ENCODE measurements around the gene CEPT1. TPM values are rescaled to one million over a fixed set of nuclear protein-coding genes. Genes with fewer than 3 reads are reported as not detected.

Gene CEPT1
- total RNA-seq (2022; extraction: Qiagen RNA extraction; ENCODE audit: low read depth) = 7.9 to 15.5 TPM (median 12.8 TPM) in 5 replicates

GRCh38 chr1:111139956-111140679, at the start of gene CEPT1, which contains the start of gene DRAM2:
Gene CEPT1, plus strand, starts transcription at chr1:111140223. Its CDS starts 7,492 bp downstream, at chr1:111147715.
Gene DRAM2, minus strand, starts transcription at chr1:111140093. Its CDS starts 8,539 bp downstream, at chr1:111131554.

GRCh38 chr1:111199881-111200801, 60.1 kb downstream of the CEPT1 start, which contains the start of gene DENND2D:
Gene DENND2D, minus strand, starts transcription at chr1:111200646. Its CDS starts 187 bp downstream, at chr1:111200459.

GRCh38 chr1:111227434-111227833, 87.4 kb downstream of the CEPT1 start, which contains the start of gene CHI3L2:
Gene CHI3L2, plus strand, starts transcription at chr1:111227713. Its CDS starts 17 bp downstream, at chr1:111227730.

Other genes with a start within 250 kb of the CEPT1 start
- gene LRIF1, start 176.3 kb upstream of the CEPT1 start, total RNA-seq (2022; extraction: Qiagen RNA extraction; ENCODE audit: low read depth) = 14.4 to 25.8 TPM (median 16.6 TPM) in 5 replicates
- gene DRAM2, start 130 bp upstream of the CEPT1 start, total RNA-seq (2022; extraction: Qiagen RNA extraction; ENCODE audit: low read depth) = 17.2 to 23.1 TPM (median 21.1 TPM) in 5 replicates
- gene DENND2D, start 60.4 kb downstream of the CEPT1 start, total RNA-seq (2022; extraction: Qiagen RNA extraction; ENCODE audit: low read depth) = 1.6 to 2.2 TPM (median 1.7 TPM) in 5 replicates
- gene CHI3L2, start 87.5 kb downstream of the CEPT1 start, total RNA-seq (2022; extraction: Qiagen RNA extraction; ENCODE audit: low read depth) = 0.32 to 0.83 TPM (median 0.41 TPM) in 5 replicates
- not detected in 5 replicates for gene CHIA, start 150.6 kb downstream of the CEPT1 start, total RNA-seq (2022; extraction: Qiagen RNA extraction; ENCODE audit: low read depth)

Data from A549 treated with ZK216348 at 1 μM for 4 hours (cell line).